ENCODE measurements around the gene HPSE2. TPM values are rescaled to one million over a fixed set of nuclear protein-coding genes. Genes with fewer than 3 reads are reported as not detected.

Gene HPSE2
- total and polyA plus RNA-seq, 2 experiments from 2014 or later, result not detected

DNA sequence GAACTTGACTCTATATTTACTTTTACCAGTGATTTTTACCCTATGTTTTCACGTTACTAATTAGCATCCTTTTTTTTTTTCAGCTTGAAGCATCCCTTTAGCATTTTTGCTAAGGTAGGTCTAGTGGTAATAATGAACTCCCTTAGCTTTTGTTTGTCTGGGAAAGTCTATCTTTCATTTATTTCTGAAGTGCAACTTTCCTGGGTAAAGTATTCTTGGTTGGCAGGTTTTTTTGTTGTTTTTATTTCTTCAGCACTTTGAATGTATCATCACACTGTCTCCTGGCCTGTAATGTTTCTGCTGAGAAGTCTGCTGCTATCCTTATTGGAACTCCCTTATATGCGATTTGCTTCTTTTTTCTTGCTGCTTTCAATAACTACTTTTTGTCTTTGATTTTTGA, 639.2 kb downstream of the HPSE2 start:
- H3K4me2 ChIP-seq (ENCODE audit: unreplicated experiment), result no peak overlapping the region

GRCh38 chr10:98589691-98590090, 646.0 kb downstream of the HPSE2 start:
- H3K27me3 ChIP-seq (replicated peaks; ENCODE audit: insufficient read depth), result 0 out of 2 replicates have a peak, but pooled peaks cover 3% of the 10 kb centered on the region
- H3K36me3 ChIP-seq (ENCODE audit: low read depth), result no peaks in the 10 kb centered on the region
- peak overlapping the region; percentile 30 for H3K27ac ChIP-seq
- H3K9ac ChIP-seq, result no peak overlapping the region
- in situ Hi-C loops (cut with MboI), result no loop called here
- H4K20me1 ChIP-seq (ENCODE audit: insufficient read depth), result no peaks in the 10 kb centered on the region
- no peaks in the 10 kb centered on the region for H3K9me3 ChIP-seq (ENCODE audit: low read depth)
- peak; percentile 40 for DNase-seq
- TF ChIP-seq EZH2 (IDR thresholded peaks at IDR 0.05; ENCODE audit: insufficient read depth, poor library complexity, severe bottlenecking) (no peak), EZH2phosphoT487 (IDR thresholded peaks at IDR 0.05; ENCODE audit: insufficient read depth, low read depth) (no peak)
- peaks cover 11% of the 10 kb centered on the region for H3F3A ChIP-seq (ENCODE audit: insufficient read depth)
- no peaks in the 10 kb centered on the region for H3K9me2 ChIP-seq (ENCODE audit: insufficient read depth)
- H3K4me3 ChIP-seq, result no peak overlapping the region
- H3K4me2 ChIP-seq (ENCODE audit: unreplicated experiment), result no peak overlapping the region
- H3K4me1 ChIP-seq (ENCODE audit: insufficient read depth), result peaks cover 16% of the 10 kb centered on the region
- no peak overlapping the region for H2AFZ ChIP-seq
- H3K79me2 ChIP-seq (ENCODE audit: insufficient read depth), result no peaks in the 10 kb centered on the region
- WGBS, 2 experiments (ENCODE audit: low coverage in 1 of 2, low lambda C conversion rate in 2 of 2, missing lambda C conversion rate in 2 of 2), result 35 to 49% methylated on average over 2 of the region's 2 CpGs

More for the DNA sequence above, 639.2 kb downstream of the HPSE2 start:
- Histone ChIP-seq H2AFZ (no peak overlapping the region), H3K9ac (no peak overlapping the region), H3K9me2 (ENCODE audit: insufficient read depth) (no peaks in the 10 kb centered on the region), H3K27me3 (replicated peaks; ENCODE audit: insufficient read depth) (0 out of 2 replicates have a peak, but pooled peaks cover 3% of the 10 kb centered on the region), H3K9me3 (ENCODE audit: low read depth) (no peaks in the 10 kb centered on the region), H3K36me3 (ENCODE audit: low read depth) (no peaks in the 10 kb centered on the region), H3K27ac (no peak overlapping the region), H4K20me1 (ENCODE audit: insufficient read depth) (no peaks in the 10 kb centered on the region), H3K4me1 (ENCODE audit: insufficient read depth) (no peaks in the 10 kb centered on the region), H3K4me3 (no peak overlapping the region), H3K79me2 (ENCODE audit: insufficient read depth) (no peaks in the 10 kb centered on the region), H3F3A (ENCODE audit: insufficient read depth) (no peaks in the 10 kb centered on the region)
- in situ Hi-C loops (cut with MboI), result no loop called here
- TF ChIP-seq EZH2 (IDR thresholded peaks at IDR 0.05; ENCODE audit: insufficient read depth, poor library complexity, severe bottlenecking) (no peak), EZH2phosphoT487 (IDR thresholded peaks at IDR 0.05; ENCODE audit: insufficient read depth, low read depth) (no peak)
- no peak for DNase-seq
- WGBS, 2 experiments (ENCODE audit: low coverage in 1 of 2, low lambda C conversion rate in 2 of 2, missing lambda C conversion rate in 2 of 2), result 64 to 65% methylated on average over 2 of the region's 2 CpGs

GRCh38 chr10:98589007-98589406, 646.6 kb downstream of the HPSE2 start:
- Histone ChIP-seq H3K9me2 (ENCODE audit: insufficient read depth) (no peaks in the 10 kb centered on the region), H3K79me2 (ENCODE audit: insufficient read depth) (no peaks in the 10 kb centered on the region), H3K36me3 (ENCODE audit: low read depth) (no peaks in the 10 kb centered on the region), H3K9me3 (ENCODE audit: low read depth) (no peaks in the 10 kb centered on the region), H3K27ac (peak overlapping the region; percentile 30), H3K4me3 (no peak overlapping the region), H3K27me3 (replicated peaks; ENCODE audit: insufficient read depth) (0 out of 2 replicates have a peak, but pooled peaks cover 3% of the 10 kb centered on the region), H4K20me1 (ENCODE audit: insufficient read depth) (no peaks in the 10 kb centered on the region), H3F3A (ENCODE audit: insufficient read depth) (peaks cover 11% of the 10 kb centered on the region), H3K4me2 (ENCODE audit: unreplicated experiment) (no peak overlapping the region), H3K4me1 (ENCODE audit: insufficient read depth) (peaks cover 16% of the 10 kb centered on the region), H2AFZ (no peak overlapping the region), H3K9ac (no peak overlapping the region)
- no peak for TF ChIP-seq EZH2 (IDR thresholded peaks at IDR 0.05; ENCODE audit: insufficient read depth, poor library complexity, severe bottlenecking)
- TF ChIP-seq EZH2phosphoT487 (IDR thresholded peaks at IDR 0.05; ENCODE audit: insufficient read depth, low read depth), result no peak
- WGBS, 2 experiments (ENCODE audit: low coverage in 1 of 2, low lambda C conversion rate in 2 of 2, missing lambda C conversion rate in 2 of 2), result 32 to 36% methylated on average over 3 of the region's 3 CpGs
- DNase-seq, result peak; percentile 83
- in situ Hi-C loops (cut with MboI), result no loop called here

- H3K4me1 ChIP-seq (ENCODE audit: insufficient read depth), result peaks cover 16% of the 10 kb centered on the region
- H3K79me2 ChIP-seq (ENCODE audit: insufficient read depth), result no peaks in the 10 kb centered on the region
- DNase-seq, result peak; percentile 32
- no peaks in the 10 kb centered on the region for H4K20me1 ChIP-seq (ENCODE audit: insufficient read depth)
- no peaks in the 10 kb centered on the region for H3K9me2 ChIP-seq (ENCODE audit: insufficient read depth)
- WGBS, 2 experiments (ENCODE audit: low coverage in 1 of 2, low lambda C conversion rate in 2 of 2, missing lambda C conversion rate in 2 of 2), result 7 to 18% methylated on average over 2 of the region's 2 CpGs
- no peak overlapping the region for H3K4me2 ChIP-seq (ENCODE audit: unreplicated experiment)
- H3K4me3 ChIP-seq, result no peak overlapping the region
- no peak overlapping the region for H3K9ac ChIP-seq
- H3K36me3 ChIP-seq (ENCODE audit: low read depth), result no peaks in the 10 kb centered on the region
- in situ Hi-C loops (cut with MboI), result no loop called here
- H3F3A ChIP-seq (ENCODE audit: insufficient read depth), result peaks cover 11% of the 10 kb centered on the region
- no peak overlapping the region for H3K27ac ChIP-seq
- H2AFZ ChIP-seq, result no peak overlapping the region
- no peak for TF ChIP-seq EZH2phosphoT487 (IDR thresholded peaks at IDR 0.05; ENCODE audit: insufficient read depth, low read depth)
- TF ChIP-seq EZH2 (IDR thresholded peaks at IDR 0.05; ENCODE audit: insufficient read depth, poor library complexity, severe bottlenecking), result no peak
- H3K27me3 ChIP-seq (replicated peaks; ENCODE audit: insufficient read depth), result no peaks in the 10 kb centered on the region
- no peaks in the 10 kb centered on the region for H3K9me3 ChIP-seq (ENCODE audit: low read depth)
These were observed 648.4 kb downstream of the HPSE2 start for GRCh38 chr10:98587156-98587837.

All from GM23248 (cell line).